HL-60/S4 treated with retinoic acid at 250 ng/mL for 4 days and 3 days (cell line): ENCODE data around the gene AOX1.
"Not testable (repeated sequence)": the region's sequence is repeated elsewhere in the genome, so short reads cannot be mapped to it uniquely, and the experiment has no call there.

Experiments
- in situ Hi-C: fragments of 300-500 bp; cut with MboI; formaldehyde crosslinking; loops from 2 replicates; pipeline ENCODE4 v1.7.0; 2022; ENCODE audit warnings: low sequenced_read_pairs

AOX1 gene

GRCh38 chr2:200585730-200586643, at the start of gene AOX1:
TSS of gene AOX1 (plus strand) at chr2:200586014. CDS start at chr2:200586109, 95 bp downstream.
- in situ Hi-C loops: no loop called here

GRCh38 chr2:200538139-200538538, 47.7 kb upstream of the AOX1 start:
- in situ Hi-C loops: no loop called here

GRCh38 chr2:200540793-200541192, 45.0 kb upstream of the AOX1 start:
- in situ Hi-C loops: no loop called here

- in situ Hi-C loops: not testable (repeated sequence)
Measured at GRCh38 chr2:200566596-200566995, 19.2 kb upstream of the AOX1 start.

- in situ Hi-C loops: no loop called here
Measured at GRCh38 chr2:200567932-200568331, 17.9 kb upstream of the AOX1 start.

- in situ Hi-C loops: no loop called here
Measured at GRCh38 chr2:200575957-200576356, 9.9 kb upstream of the AOX1 start.

- in situ Hi-C loops: no loop called here
Measured at GRCh38 chr2:200577027-200577426, 8.8 kb upstream of the AOX1 start.

GRCh38 chr2:200578778-200579177, 7.0 kb upstream of the AOX1 start:
- in situ Hi-C loops: no loop called here

- in situ Hi-C loops: no loop called here
Measured at GRCh38 chr2:200584639-200585038, 1.2 kb upstream of the AOX1 start.

GRCh38 chr2:200585340-200585729, 479 bp upstream of the AOX1 start:
- in situ Hi-C loops: no loop called here

GRCh38 chr2:200586644-200586975, 796 bp downstream of the AOX1 start:
- in situ Hi-C loops: no loop called here

GRCh38 chr2:200587007-200587616, 1.3 kb downstream of the AOX1 start:
- in situ Hi-C loops: no loop called here

- in situ Hi-C loops: no loop called here
Measured at GRCh38 chr2:200588076-200588678, 2.4 kb downstream of the AOX1 start.

GRCh38 chr2:200590090-200590489, 4.3 kb downstream of the AOX1 start:
- in situ Hi-C loops: no loop called here

- in situ Hi-C loops: no loop called here
Measured at GRCh38 chr2:200591308-200591707, 5.5 kb downstream of the AOX1 start.

GRCh38 chr2:200592406-200593075, 6.7 kb downstream of the AOX1 start:
- in situ Hi-C loops: no loop called here

- in situ Hi-C loops: no loop called here
Measured at GRCh38 chr2:200593905-200594304, 8.1 kb downstream of the AOX1 start.

- in situ Hi-C loops: no loop called here
Measured at GRCh38 chr2:200595913-200596312, 10.1 kb downstream of the AOX1 start.

- in situ Hi-C loops: no loop called here
Measured at GRCh38 chr2:200596774-200597570, 11.2 kb downstream of the AOX1 start.

GRCh38 chr2:200599206-200599605, 13.4 kb downstream of the AOX1 start:
- in situ Hi-C loops: no loop called here
